ENCODE measurements around the gene NOC2L.

The NOC2L gene

GRCh38 chr1:924656-925560 is 34.1 kb downstream of the NOC2L start:
- Histone ChIP-seq H3F3A (ENCODE audit: insufficient read depth, low read length) (no peaks in the 10 kb centered on the region), H3K27ac (ENCODE audit: low read length) (no peak overlapping the region), H3K36me3 (replicated peaks; ENCODE audit: insufficient read depth, low read length) (no peaks in the 10 kb centered on the region), H3K4me2 (ENCODE audit: low read depth, low read length) (peak overlapping the region; percentile 15; the same call in 1 of the 2 replicates), H4K20me1 (ENCODE audit: insufficient read depth, low read length) (no peaks in the 10 kb centered on the region), H3K9me2 (replicated peaks; ENCODE audit: insufficient read depth, low read length) (no peaks in the 10 kb centered on the region), H3K79me2 (ENCODE audit: low read length) (no peaks in the 10 kb centered on the region), H3K9ac (ENCODE audit: low read length) (no peak overlapping the region), H3K4me3 (ENCODE audit: low read length) (no peak overlapping the region), H2AFZ (ENCODE audit: low read length) (no peak overlapping the region), H3K27me3 (replicated peaks; ENCODE audit: insufficient read depth, low read length) (peaks cover 90% of the 10 kb centered on the region), H3K4me1 (ENCODE audit: low read length) (no peaks in the 10 kb centered on the region; the same call in 1 of the 2 replicates), H3K9me3 (replicated peaks; ENCODE audit: insufficient read depth, low read length) (no peaks in the 10 kb centered on the region)
- no peak for DNase-seq
- TF ChIP-seq EZH2 (optimal IDR thresholded peaks at IDR 0.05; ENCODE audit: low read depth, low read length) (peak; percentile 99), CTCF (IDR thresholded peaks at IDR 0.05; ENCODE audit: low read length) (no peak), EZH2phosphoT487 (IDR thresholded peaks at IDR 0.05; ENCODE audit: low read length) (peak; percentile 93; the same call in 1 of the 2 replicates)

- Histone ChIP-seq H3K4me2 (ENCODE audit: low read depth, low read length) (no peak overlapping the region), H3K27me3 (replicated peaks; ENCODE audit: insufficient read depth, low read length) (peaks cover 90% of the 10 kb centered on the region)
- no peak for DNase-seq
Measured at GRCh38 chr1:923991-924655, 34.9 kb downstream of the NOC2L start.

More at GRCh38 chr1:923991-924655, 34.9 kb downstream of the NOC2L start:
- TF ChIP-seq EZH2 (optimal IDR thresholded peaks at IDR 0.05; ENCODE audit: low read depth, low read length) = no peak
- TF ChIP-seq EZH2phosphoT487 (IDR thresholded peaks at IDR 0.05; ENCODE audit: low read length) = no peak
- no peak for TF ChIP-seq CTCF (IDR thresholded peaks at IDR 0.05; ENCODE audit: low read length)
- H3K79me2 ChIP-seq (ENCODE audit: low read length) = no peaks in the 10 kb centered on the region
- H3K9me2 ChIP-seq (replicated peaks; ENCODE audit: insufficient read depth, low read length) = no peaks in the 10 kb centered on the region
- H3K9ac ChIP-seq (ENCODE audit: low read length) = no peak overlapping the region
- H3K4me3 ChIP-seq (ENCODE audit: low read length) = no peak overlapping the region
- H3K9me3 ChIP-seq (replicated peaks; ENCODE audit: insufficient read depth, low read length) = no peaks in the 10 kb centered on the region
- H2AFZ ChIP-seq (ENCODE audit: low read length) = no peak overlapping the region
- H3F3A ChIP-seq (ENCODE audit: insufficient read depth, low read length) = no peaks in the 10 kb centered on the region
- H3K36me3 ChIP-seq (replicated peaks; ENCODE audit: insufficient read depth, low read length) = no peaks in the 10 kb centered on the region
- no peaks in the 10 kb centered on the region for H4K20me1 ChIP-seq (ENCODE audit: insufficient read depth, low read length)
- no peak overlapping the region for H3K27ac ChIP-seq (ENCODE audit: low read length)
- H3K4me1 ChIP-seq (ENCODE audit: low read length) = no peaks in the 10 kb centered on the region; the same call in 1 of the 2 replicates
